GM12878 (cell line): ENCODE results near the gene NRXN3.

ENCODE experiments used
- MYB ChIP-seq: fragments of 150-350 bp; IDR thresholded peaks from 2 replicates; pipeline ENCODE4 v1.6.1; 2014; ENCODE audit warnings: mild to moderate bottlenecking, low read depth, low read length, borderline replicate concordance
- POLR2A ChIP-seq: IDR thresholded peaks from 2 replicates; pipeline ENCODE4 v1.6.1; 2011; ENCODE audit warnings: low read depth, mild to moderate bottlenecking, low read length
- RBBP5 ChIP-seq: fragments of 200-600 bp; sonication (generic); conservative IDR thresholded peaks from 2 replicates; pipeline ENCODE4 v1.6.1; 2016
- TCF3 ChIP-seq: IDR thresholded peaks from 2 replicates; pipeline ENCODE4 v1.6.1; 2012; ENCODE audit warnings: low read depth, mild to moderate bottlenecking, low read length, borderline replicate concordance; ENCODE audit not compliant: insufficient read depth

DNA sequence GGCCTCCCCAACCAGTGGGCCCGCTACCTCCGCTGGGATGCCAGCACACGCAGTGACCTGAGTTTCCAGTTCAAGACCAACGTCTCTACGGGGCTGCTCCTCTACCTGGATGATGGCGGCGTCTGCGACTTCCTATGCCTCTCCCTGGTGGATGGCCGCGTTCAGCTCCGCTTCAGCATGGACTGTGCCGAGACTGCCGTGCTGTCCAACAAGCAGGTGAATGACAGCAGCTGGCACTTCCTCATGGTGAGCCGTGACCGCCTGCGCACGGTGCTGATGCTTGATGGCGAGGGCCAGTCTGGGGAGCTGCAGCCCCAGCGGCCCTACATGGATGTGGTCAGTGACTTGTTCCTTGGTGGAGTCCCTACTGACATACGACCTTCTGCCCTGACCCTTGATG, 73.0 kb downstream of the NRXN3 start:
- TF ChIP-seq MYB (no peak), POLR2A (no peak), RBBP5 (no peak), TCF3 (no peak)
